Heart right ventricle (tissue), 16 donors: ENCODE measurements around the gene IFT80. TPM values are rescaled to one million over a fixed set of nuclear protein-coding genes. Genes with fewer than 3 reads are reported as not detected.
"Not testable (repeated sequence)": the region's sequence is repeated elsewhere in the genome, so short reads cannot be mapped to it uniquely, and the experiment has no call there.

Source experiments
- ATAC-seq, 8 donors: fragments of 200-7000 bp; cut with Tn5 transposase; one replicate each; pipeline ENCODE4 v1.9.1; 2020; ENCODE audit warnings: mild to moderate bottlenecking in 8 of 8, moderate library complexity in 8 of 8, moderate number of reproducible peaks in 1 of 8
- DNase-seq, 2 donors: peaks; one replicate each; pipeline ENCODE4 v3.0.0-alpha.2; 2020
- H3K27ac ChIP-seq, 10 donors: fragments of 200-600 bp; sonication (generic) in 2 of 10; one replicate each; pipeline versions ENCODE4 v1.5.0 to v1.8.0; 2020 to 2022; ENCODE audit warnings: mild to moderate bottlenecking in 3 of 10
- H3K27me3 ChIP-seq, 7 donors: fragments of 200-600 bp; one replicate each; pipeline ENCODE4 v1.8.0; 2021 to 2022; ENCODE audit warnings: mild to moderate bottlenecking in 2 of 7
- H3K36me3 ChIP-seq, 9 donors: fragments of 200-600 bp; sonication (generic) in 1 of 9; one replicate each; pipeline versions ENCODE4 v1.5.0 to v1.8.0; 2020 to 2022; ENCODE audit warnings: mild to moderate bottlenecking in 2 of 9
- H3K4me1 ChIP-seq, 9 donors: fragments of 200-600 bp; sonication (generic) in 1 of 9; one replicate each; pipeline versions ENCODE4 v1.5.0 to v1.8.0; 2020 to 2022; ENCODE audit warnings: mild to moderate bottlenecking in 4 of 9
- H3K4me3 ChIP-seq, 10 donors: fragments of 200-600 bp; sonication (generic) in 2 of 10; one replicate each; pipeline versions ENCODE4 v1.5.0 to v1.8.0; 2020 to 2022; ENCODE audit warnings: mild to moderate bottlenecking in 7 of 10, moderate library complexity in 2 of 10
- H3K9me3 ChIP-seq, 11 donors: fragments of 200-600 bp in 10 of 11; sonication (generic) in 2 of 11; one replicate each; pipeline versions ENCODE4 v1.5.0 to v1.8.0; 2013 to 2022; ENCODE audit warnings: mild to moderate bottlenecking in 2 of 11, control low read depth in 1 of 11, moderate library complexity in 1 of 11
- WGBS, 2 donors: extraction: QIAGEN DNeasy Blood & Tissue Kit; methylation state at CpG; one replicate each; pipeline ENCODE4 v1.1.7; 2013; ENCODE audit warnings: inconsistent platforms in 1 of 2; 5-methylcytosine and 5-hydroxymethylcytosine counted together
- intact Hi-C, 10 donors: fragments of 100-400 bp; cut with DNase I; formaldehyde crosslinking; loops; one replicate each; pipeline versions ENCODE4 v1.11.1 to v1.14.2; 2022
- polyA plus RNA-seq, 2 donors: library from polyadenylated mRNA; stranded (reverse); fragments of 200-250 nt; gene quantifications; one replicate each; pipeline ENCODE4 v1.2.3, GENCODE V29; 2013
- total RNA-seq, 10 donors: library from RNA; stranded (reverse); fragmentation: NEBNext Ultra II Directional in 3 of 10; extraction: Animal tissue kit (Norgen Biotek cat#: 25700) in 3 of 10; gene quantifications; one replicate each; pipeline versions ENCODE4 v1.2.1 to v1.2.4, GENCODE V29; 2021 to 2023
- TF ChIP-seq, protein P1 (sequence below), 9 donors: fragments of 200-600 bp; sonication (generic) in 2 of 9; IDR thresholded peaks; one replicate each; pipeline versions ENCODE4 v1.5.0 to v1.8.0; 2021 to 2022; ENCODE audit warnings: antibody characterized with exemption in 9 of 9, mild to moderate bottlenecking in 5 of 9, moderate library complexity in 1 of 9
- donor health status: Arrhythmogenic right ventricular cardiomyopathy.
- donor health status: ischemic (EF 13 %, LVEDD 7.1; RV severe dilation, severe dysfunction).
- donor health status: healthy with polysubstance abuse.
- donor health status: DM: no; HTN: yes; CAD: no.
- donor health status: DM: no; HTN: no; CAD: no.
- donor health status: ischemic (EF 25% LVEDD 6.9; RV normal size, moderate dysfunction).
- donor health status: ischemic (EF 25% LVEDD 5.7; RV mildly dilated, moderate dysfunction).
- donor health status: healthy.
- donor health status: DM: yes; HTN: yes; CAD: no.
- donor health status: Ischemic cardiomyopathy.
- donor health status: ischemic (EF 35%, LVEDD 5.7; RV mildly dilated, moderate dysfunction).
- donor health status: nonischemic (EF 11% LVEDD 7.7; RV severe dilation, severe dysfunction).
- donor health status: DM: yes; HTN: yes; CAD: no.
- donor health status: PGD.
- donor health status: ischemic (EF 29% LVEDD 5.4; RV normal size, mild dysfunction).
- donor health status: nonischemic (EF 23%, LVEDD 6.1; RV moderate dilation, normal function).

The IFT80 gene
- total and polyA plus RNA-seq, 12 donors = 5.3 to 16.3 (median 14.2) TPM

- no peak for ATAC-seq
- H3K36me3 ChIP-seq = no peaks in the 10 kb centered on the region
- WGBS, 2 donors = 86 to 90% methylated on average over 9 of the region's 9 CpGs
- H3K4me3 ChIP-seq = no peak overlapping the region
- no peaks in the 10 kb centered on the region for H3K4me1 ChIP-seq
- H3K27me3 ChIP-seq = peaks cover 0 to 6% (median 0%) of the 10 kb centered on the region in 7 donors
- no peak for DNase-seq
- peaks cover 0 to 15% (median 0%) of the 10 kb centered on the region in 11 donors for H3K9me3 ChIP-seq
- intact Hi-C loops = no loop called here
- TF ChIP-seq, protein P1, sequence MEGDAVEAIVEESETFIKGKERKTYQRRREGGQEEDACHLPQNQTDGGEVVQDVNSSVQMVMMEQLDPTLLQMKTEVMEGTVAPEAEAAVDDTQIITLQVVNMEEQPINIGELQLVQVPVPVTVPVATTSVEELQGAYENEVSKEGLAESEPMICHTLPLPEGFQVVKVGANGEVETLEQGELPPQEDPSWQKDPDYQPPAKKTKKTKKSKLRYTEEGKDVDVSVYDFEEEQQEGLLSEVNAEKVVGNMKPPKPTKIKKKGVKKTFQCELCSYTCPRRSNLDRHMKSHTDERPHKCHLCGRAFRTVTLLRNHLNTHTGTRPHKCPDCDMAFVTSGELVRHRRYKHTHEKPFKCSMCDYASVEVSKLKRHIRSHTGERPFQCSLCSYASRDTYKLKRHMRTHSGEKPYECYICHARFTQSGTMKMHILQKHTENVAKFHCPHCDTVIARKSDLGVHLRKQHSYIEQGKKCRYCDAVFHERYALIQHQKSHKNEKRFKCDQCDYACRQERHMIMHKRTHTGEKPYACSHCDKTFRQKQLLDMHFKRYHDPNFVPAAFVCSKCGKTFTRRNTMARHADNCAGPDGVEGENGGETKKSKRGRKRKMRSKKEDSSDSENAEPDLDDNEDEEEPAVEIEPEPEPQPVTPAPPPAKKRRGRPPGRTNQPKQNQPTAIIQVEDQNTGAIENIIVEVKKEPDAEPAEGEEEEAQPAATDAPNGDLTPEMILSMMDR (IDR thresholded peaks at IDR 0.05) = no peak
- H3K27ac ChIP-seq = no peak overlapping the region
These were observed 153.7 kb downstream of the IFT80 start for GRCh38 chr3:160245261-160245800.

GRCh38 chr3:160240719-160241118, 158.3 kb downstream of the IFT80 start:
- ATAC-seq, DNase-seq, intact Hi-C loops: not testable (repeated sequence)

GRCh38 chr3:160232014-160232413, 167.0 kb downstream of the IFT80 start:
- peaks cover 0 to 58% (median 55%) of the 10 kb centered on the region in 7 donors for H3K27me3 ChIP-seq
- H3K9me3 ChIP-seq = no peaks in the 10 kb centered on the region
- ATAC-seq (no peak), DNase-seq (no peak)
- H3K4me3 ChIP-seq = no peak overlapping the region
- peaks cover 0 to 3% (median 0%) of the 10 kb centered on the region in 9 donors for H3K4me1 ChIP-seq
- TF ChIP-seq, protein P1 (IDR thresholded peaks at IDR 0.05) = no peak
- intact Hi-C loops = no loop called here
- no peak overlapping the region for H3K27ac ChIP-seq
- 70 to 81% methylated on average over 3 of the region's 3 CpGs for WGBS, 2 donors
- no peaks in the 10 kb centered on the region for H3K36me3 ChIP-seq

More at GRCh38 chr3:160240719-160241118, 158.3 kb downstream of the IFT80 start:
- H3K27ac ChIP-seq, H3K36me3 ChIP-seq, H3K27me3 ChIP-seq, H3K4me1 ChIP-seq, H3K4me3 ChIP-seq: not testable (repeated sequence)
- WGBS, 2 donors = 84 to 90% methylated on average over 6 of the region's 6 CpGs
- H3K9me3 ChIP-seq = peaks cover 0 to 15% (median 0%) of the 10 kb centered on the region in 11 donors

GRCh38 chr3:160227419-160227818, 171.6 kb downstream of the IFT80 start:
- H3K4me1 ChIP-seq = peaks cover 0 to 25% (median 19%) of the 10 kb centered on the region in 9 donors
- DNase-seq (no peak), ATAC-seq (no peak)
- H3K27me3 ChIP-seq = peaks cover 9 to 86% (median 66%) of the 10 kb centered on the region in 7 donors
- TF ChIP-seq, protein P1 (IDR thresholded peaks at IDR 0.05) = no peak
- no peaks in the 10 kb centered on the region for H3K9me3 ChIP-seq
- no peaks in the 10 kb centered on the region for H3K36me3 ChIP-seq
- H3K27ac ChIP-seq = no peak overlapping the region
- WGBS, 2 donors = 71 to 81% methylated on average over 3 of the region's 3 CpGs
- no peak overlapping the region for H3K4me3 ChIP-seq
- intact Hi-C loops = loop anchor here in 1 of 10 donors (5.0 kb wide), 1 partner anchor 115 kb away; no protein-coding TSS in a partner anchor
